Ammon's horn (tissue), 1 donor: ENCODE measurements around the gene STK10.
"Not testable (repeated sequence)": the region's sequence is repeated elsewhere in the genome, so short reads cannot be mapped to it uniquely, and the experiment has no call there.

Experiments
- DNase-seq: peaks from one replicate; pipeline ENCODE4 v3.0.0-alpha.2; 2016; ENCODE audit warnings: low spot score

Gene STK10

GRCh38 chr5:172188033-172188892, at the start of gene STK10:
Gene STK10 (minus strand): TSS chr5:172188224. CDS start chr5:172188042, 182 bp downstream.
- DNase-seq: peak; percentile 94

- no peak for DNase-seq
Observed at GRCh38 chr5:172235827-172236736, 48.1 kb upstream of the STK10 start.

- peak; percentile 20 for DNase-seq
Observed at GRCh38 chr5:172235132-172235780, 47.2 kb upstream of the STK10 start.

- DNase-seq: no peak
Observed at GRCh38 chr5:172234031-172234430, 46.0 kb upstream of the STK10 start.

GRCh38 chr5:172229904-172230303, 41.9 kb upstream of the STK10 start:
- no peak for DNase-seq

- DNase-seq: no peak
Observed at GRCh38 chr5:172224996-172225395, 37.0 kb upstream of the STK10 start.

GRCh38 chr5:172223901-172224873, 36.2 kb upstream of the STK10 start:
- DNase-seq: no peak

- DNase-seq: no peak
Observed at GRCh38 chr5:172219296-172219695, 31.3 kb upstream of the STK10 start.

- no peak for DNase-seq
Observed at GRCh38 chr5:172216345-172216744, 28.3 kb upstream of the STK10 start.

GRCh38 chr5:172213126-172213525, 25.1 kb upstream of the STK10 start:
- no peak for DNase-seq

GRCh38 chr5:172211676-172212075, 23.7 kb upstream of the STK10 start:
- no peak for DNase-seq

GRCh38 chr5:172209714-172210113, 21.7 kb upstream of the STK10 start:
- DNase-seq: no peak

GRCh38 chr5:172207511-172207910, 19.5 kb upstream of the STK10 start:
- no peak for DNase-seq

- not testable (repeated sequence) for DNase-seq
Observed at GRCh38 chr5:172205984-172206383, 18.0 kb upstream of the STK10 start.

GRCh38 chr5:172200476-172200875, 12.5 kb upstream of the STK10 start:
- DNase-seq: no peak

GRCh38 chr5:172199446-172199845, 11.4 kb upstream of the STK10 start:
- no peak for DNase-seq

- not testable (repeated sequence) for DNase-seq
Observed at GRCh38 chr5:172197775-172198174, 9.8 kb upstream of the STK10 start.

GRCh38 chr5:172194985-172195774, 7.2 kb upstream of the STK10 start:
- no peak for DNase-seq

- DNase-seq: no peak
Observed at GRCh38 chr5:172193872-172194271, 5.8 kb upstream of the STK10 start, which contains the start of gene EFCAB9. Gene EFCAB9 (plus strand): TSS chr5:172194172. CDS start chr5:172194173, 1 bp downstream.

- no peak for DNase-seq
Observed at GRCh38 chr5:172189693-172190296, 1.8 kb upstream of the STK10 start.
